Small intestine (tissue), 7 donors: ENCODE data around the gene SLC25A11. TPM values are rescaled to one million over a fixed set of nuclear protein-coding genes. Genes with fewer than 3 reads are reported as not detected.
A peak's percentile ranks its signal among the peaks of the same experiment; 100 is the strongest.
"Not testable (repeated sequence)": the region's sequence is repeated elsewhere in the genome, so short reads cannot be mapped to it uniquely, and the experiment has no call there.

Experiments
- DNase-seq, 2 donors: peaks; one replicate each; pipeline versions ENCODE4 v3.0.0 to v3.0.0-alpha.2; 2013
- FAIRE-seq: peaks from 2 replicates; lab custom pipeline; 2012; peaks lifted over from hg19 to GRCh38; lab: Jason Lieb, UNC
- H3K27ac ChIP-seq, 3 donors: one replicate each; pipeline ENCODE4 v1.5.1; 2013; ENCODE audit warnings: low read length in 2 of 3, mild to moderate bottlenecking in 2 of 3, control low read depth in 1 of 3, inconsistent platforms in 1 of 3, low read depth in 1 of 3, moderate library complexity in 1 of 3
- H3K27me3 ChIP-seq, 3 donors: one replicate each; pipeline ENCODE4 v1.6.1; 2013; ENCODE audit warnings: low read length in 3 of 3, inconsistent platforms in 1 of 3; ENCODE audit not compliant: control insufficient read depth in 3 of 3, insufficient read depth in 3 of 3
- H3K36me3 ChIP-seq, 3 donors: one replicate each; pipeline ENCODE4 v1.6.1; 2013; ENCODE audit warnings: low read length in 3 of 3, inconsistent platforms in 1 of 3, low read depth in 1 of 3, mild to moderate bottlenecking in 1 of 3, moderate library complexity in 1 of 3; ENCODE audit not compliant: control insufficient read depth in 3 of 3, insufficient read depth in 2 of 3
- H3K4me1 ChIP-seq, 3 donors: one replicate each; pipeline ENCODE4 v1.6.1; 2013; ENCODE audit warnings: low read length in 2 of 3, inconsistent platforms in 1 of 3, low read depth in 1 of 3, mild to moderate bottlenecking in 1 of 3, moderate library complexity in 1 of 3; ENCODE audit not compliant: control insufficient read depth in 3 of 3, insufficient read depth in 2 of 3
- H3K4me3 ChIP-seq, 3 donors: one replicate each; pipeline ENCODE4 v1.5.1; 2013; ENCODE audit warnings: low read length in 3 of 3, control low read depth in 1 of 3, inconsistent platforms in 1 of 3, low read depth in 1 of 3, mild to moderate bottlenecking in 1 of 3, moderate library complexity in 1 of 3
- H3K9me3 ChIP-seq, 2 donors: one replicate each; pipeline ENCODE4 v1.6.1; 2013; ENCODE audit warnings: low read depth in 1 of 2, low read length in 1 of 2; ENCODE audit not compliant: control insufficient read depth in 2 of 2, insufficient read depth in 1 of 2
- WGBS, 3 donors: extraction: QIAGEN DNeasy Blood & Tissue Kit; methylation state at CpG; one replicate each; pipeline ENCODE4 v1.1.7; 2013; 5-methylcytosine and 5-hydroxymethylcytosine counted together
- polyA plus RNA-seq, 4 donors: library from polyadenylated mRNA; stranded (reverse) in 3 of 4; unstranded in 1 of 4; fragments of 200-250 nt in 3 of 4; fragments of 120-200 nt in 1 of 4; gene quantifications; one replicate each; pipeline versions ENCODE4 v1.2.1 to v1.2.3, GENCODE V29; 2013
- donor health status: healthy with polysubstance abuse.
- donor health status: control.
- donor health status: control.
- donor health status: Bipolar disorder and iron deficiency.
- donor health status: healthy.

Gene SLC25A11
- polyA plus RNA-seq, 4 donors: 46.1 to 79.2 (median 60.8) TPM

GRCh38 chr17:4908711-4909496 is 30.9 kb downstream of the SLC25A11 start:
- DNase-seq (peak; percentile 88 to 90), FAIRE-seq (no peak)
- peak overlapping the region; percentile 8 to 65 (median 36) for H3K27ac ChIP-seq
- H3K36me3 ChIP-seq: no peaks in the 10 kb centered on the region
- H3K9me3 ChIP-seq: no peaks in the 10 kb centered on the region
- H3K4me3 ChIP-seq: no peak overlapping the region
- WGBS, 3 donors: 13 to 20% (median 18%) methylated on average over 20 of the region's 20 CpGs
- peaks cover 0 to 12% (median 0%) of the 10 kb centered on the region in 3 donors for H3K27me3 ChIP-seq
- peaks cover 0 to 13% (median 0%) of the 10 kb centered on the region in 3 donors for H3K4me1 ChIP-seq

DNA sequence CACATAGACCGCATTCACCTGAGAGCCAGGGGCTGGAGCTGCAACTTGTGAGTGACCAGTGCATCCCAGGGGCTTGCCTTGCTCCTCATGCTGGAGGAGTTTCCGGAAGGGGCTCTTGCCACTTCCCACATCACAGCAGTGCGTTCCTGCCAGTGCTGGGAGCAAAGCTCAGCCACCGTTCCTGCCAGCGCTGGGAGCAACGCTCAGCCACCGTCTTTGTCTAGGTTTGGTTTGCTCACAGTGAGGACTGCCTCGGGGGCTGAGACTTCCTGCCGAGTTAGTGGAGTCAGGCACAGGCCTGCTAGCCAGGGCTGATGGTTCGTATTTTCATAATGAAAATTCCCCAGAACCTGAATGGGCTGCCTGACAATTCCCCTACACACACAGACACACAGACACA is 31.5 kb downstream of the SLC25A11 start:
- Histone ChIP-seq H3K36me3 (no peaks in the 10 kb centered on the region), H3K4me1 (peaks cover 0 to 13% (median 0%) of the 10 kb centered on the region in 3 donors), H3K4me3 (no peak overlapping the region), H3K9me3 (no peaks in the 10 kb centered on the region), H3K27me3 (peaks cover 0 to 12% (median 0%) of the 10 kb centered on the region in 3 donors), H3K27ac (peak overlapping the region in 1 of 3 donors; percentile 65)
- DNase-seq: peak in 1 of 2 donors; percentile 31
- 21 to 50% (median 34%) methylated on average over 9 to 10 of the region's 10 CpGs for WGBS, 3 donors
- FAIRE-seq: no peak

DNA sequence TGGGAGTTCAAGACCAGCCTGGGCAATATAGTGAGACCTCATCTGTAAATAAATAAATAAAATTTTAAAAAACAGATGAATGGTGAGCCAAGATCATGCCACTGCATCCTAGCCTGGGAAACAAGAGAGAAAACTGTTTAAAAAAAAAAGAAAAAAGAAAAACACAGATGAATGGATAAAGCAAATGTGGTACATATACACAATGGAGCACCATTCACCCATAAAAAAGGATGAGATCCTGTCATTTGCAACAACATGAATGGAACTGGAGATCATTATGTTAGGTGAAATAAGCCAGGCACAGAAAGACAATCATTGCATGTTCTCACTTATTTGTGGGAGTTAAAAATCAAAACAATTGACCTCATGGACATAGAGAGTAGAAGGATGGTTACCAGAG is 33.2 kb downstream of the SLC25A11 start:
- H3K9me3 ChIP-seq, H3K36me3 ChIP-seq, DNase-seq, H3K27ac ChIP-seq, H3K4me3 ChIP-seq, FAIRE-seq: not testable (repeated sequence)
- Histone ChIP-seq H3K4me1 (peaks cover 0 to 24% (median 0%) of the 10 kb centered on the region in 3 donors), H3K27me3 (peaks cover 0 to 21% (median 0%) of the 10 kb centered on the region in 3 donors)

DNA sequence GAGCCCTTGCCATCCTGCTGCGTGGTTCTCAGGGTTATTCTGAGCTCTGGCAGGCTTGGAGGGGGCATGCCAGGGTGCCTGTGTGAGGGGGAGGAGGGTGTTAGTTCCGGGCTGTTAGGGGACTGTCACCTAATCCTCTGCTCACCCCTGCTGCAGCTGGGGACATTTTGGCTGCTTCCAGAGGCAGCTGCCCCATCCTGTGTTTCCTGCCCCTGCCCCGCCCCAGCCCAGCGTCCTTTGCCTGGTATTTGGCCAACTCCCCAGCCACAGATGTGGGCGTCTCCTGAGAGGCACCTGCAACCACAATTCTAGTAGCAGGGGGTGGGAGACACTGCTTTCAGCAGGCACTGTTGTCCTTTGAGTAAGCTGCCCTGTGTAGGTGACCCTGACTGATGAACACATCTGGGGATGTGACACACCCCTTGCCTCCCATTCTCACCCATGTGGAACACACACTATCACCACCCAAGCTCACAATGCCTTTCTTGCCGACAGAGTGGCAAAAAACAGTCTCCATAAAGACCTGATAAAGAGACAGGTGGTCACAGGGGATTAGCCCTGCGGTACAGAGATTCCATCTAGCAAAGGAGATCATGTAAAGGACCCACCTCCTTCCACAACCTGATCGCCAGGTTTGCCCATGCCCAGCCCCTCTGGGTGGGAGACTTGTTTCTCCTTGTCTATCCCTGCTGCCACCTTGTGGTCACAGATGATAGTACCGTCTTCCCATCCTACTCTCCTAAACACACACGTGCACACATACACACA is 36.6 kb downstream of the SLC25A11 start, which contains the start of gene CHRNE:
Gene CHRNE, minus strand, starts transcription at position 48 of the 768 bp plus-strand sequence. Its CDS starts 35 bp downstream, at position 13.
- 4 to 19% (median 12%) methylated on average over 10 of the region's 10 CpGs for WGBS, 3 donors

DNA sequence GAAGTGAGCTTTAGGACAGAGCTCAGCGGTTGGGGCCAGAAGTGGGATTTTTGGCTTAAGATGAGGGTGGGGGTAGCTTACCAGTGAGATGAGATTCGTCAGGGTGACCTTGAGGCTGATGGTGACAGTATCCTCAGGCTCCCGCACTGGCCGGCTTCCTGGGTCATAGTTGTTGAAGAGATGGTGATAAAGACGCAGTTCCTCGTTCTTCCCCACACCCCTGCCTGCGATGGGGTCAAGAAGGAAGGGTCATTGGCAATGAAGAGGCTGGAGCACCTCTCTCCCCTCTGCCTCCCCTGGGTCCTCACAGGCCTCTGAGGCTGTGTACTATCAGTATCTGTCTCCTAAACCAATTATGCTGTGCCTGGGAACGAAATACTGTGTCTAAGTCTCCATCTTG is 37.3 kb downstream of the SLC25A11 start:
- DNase-seq (no peak), FAIRE-seq (no peak)
- H3K36me3 ChIP-seq: peaks cover 0 to 11% (median 0%) of the 10 kb centered on the region in 3 donors
- no peak overlapping the region for H3K4me3 ChIP-seq
- H3K4me1 ChIP-seq: peaks cover 0 to 36% (median 0%) of the 10 kb centered on the region in 3 donors
- H3K27ac ChIP-seq: peak overlapping the region in 2 of 3 donors; percentile 7 to 58
- WGBS, 3 donors: 48 to 70% (median 54%) methylated on average over 8 of the region's 8 CpGs
- peaks cover 0 to 50% (median 0%) of the 10 kb centered on the region in 3 donors for H3K27me3 ChIP-seq
- no peaks in the 10 kb centered on the region for H3K9me3 ChIP-seq

More for the DNA sequence above, 36.6 kb downstream of the SLC25A11 start, which contains the start of gene CHRNE:
- peaks cover 0 to 36% (median 0%) of the 10 kb centered on the region in 3 donors for H3K4me1 ChIP-seq
- H3K36me3 ChIP-seq: peaks cover 0 to 6% (median 0%) of the 10 kb centered on the region in 3 donors
- H3K27ac ChIP-seq: peak within 1 kb of the TSS in 2 of 3 donors; percentile 18 to 58
- peak within 1 kb of the TSS in 1 of 3 donors; percentile 23 for H3K4me3 ChIP-seq
- H3K27me3 ChIP-seq: peaks cover 0 to 50% (median 0%) of the 10 kb centered on the region in 3 donors
- no peak for FAIRE-seq
- H3K9me3 ChIP-seq: no peaks in the 10 kb centered on the region
- peak; percentile 84 to 91 for DNase-seq

DNA sequence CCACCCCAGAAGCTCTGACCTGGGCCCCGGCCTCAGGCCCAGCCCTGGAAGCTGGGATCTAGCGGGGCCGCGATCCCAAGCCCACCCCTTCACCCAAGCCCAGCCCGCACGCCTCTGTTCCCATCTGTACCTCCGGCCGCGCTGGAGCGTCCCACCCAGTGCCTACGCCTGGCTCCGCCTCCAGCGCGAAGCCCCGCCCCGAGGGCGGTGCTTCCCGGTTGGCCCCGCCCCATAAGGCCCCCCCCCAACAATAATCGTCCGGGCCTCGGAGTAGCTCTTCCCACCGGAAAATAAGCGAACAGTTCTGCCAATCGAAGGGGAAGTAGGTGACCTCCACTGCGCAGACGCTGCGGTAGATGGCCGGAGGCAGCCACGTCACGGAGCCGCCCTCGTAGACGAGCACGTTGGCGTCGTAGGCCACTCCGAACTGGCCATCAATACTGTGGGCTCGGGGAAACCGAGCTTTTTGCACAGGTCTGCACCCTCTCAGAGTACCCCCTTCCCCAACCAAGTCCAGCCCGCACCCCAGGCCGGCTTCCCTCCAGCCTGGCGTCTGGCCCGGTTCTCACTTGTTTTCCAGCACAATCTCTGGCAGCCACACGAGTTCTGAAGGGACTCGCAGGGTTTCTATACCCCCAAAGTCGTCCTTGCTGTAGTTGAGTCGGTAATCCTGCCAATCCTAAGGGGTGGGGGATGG is 38.0 kb downstream of the SLC25A11 start:
- no peak for FAIRE-seq
- no peaks in the 10 kb centered on the region for H3K9me3 ChIP-seq
- 36 to 57% (median 41%) methylated on average over 48 of the region's 48 CpGs for WGBS, 3 donors
- H3K27me3 ChIP-seq: peaks cover 0 to 50% (median 0%) of the 10 kb centered on the region in 3 donors
- peaks cover 0 to 19% (median 2%) of the 10 kb centered on the region in 3 donors for H3K36me3 ChIP-seq
- H3K27ac ChIP-seq: peak overlapping the region in 2 of 3 donors; percentile 58 to 80
- peaks cover 0 to 36% (median 0%) of the 10 kb centered on the region in 3 donors for H3K4me1 ChIP-seq
- peak in 1 of 2 donors; percentile 45 for DNase-seq
- peak overlapping the region in 1 of 3 donors; percentile 53 for H3K4me3 ChIP-seq

DNA sequence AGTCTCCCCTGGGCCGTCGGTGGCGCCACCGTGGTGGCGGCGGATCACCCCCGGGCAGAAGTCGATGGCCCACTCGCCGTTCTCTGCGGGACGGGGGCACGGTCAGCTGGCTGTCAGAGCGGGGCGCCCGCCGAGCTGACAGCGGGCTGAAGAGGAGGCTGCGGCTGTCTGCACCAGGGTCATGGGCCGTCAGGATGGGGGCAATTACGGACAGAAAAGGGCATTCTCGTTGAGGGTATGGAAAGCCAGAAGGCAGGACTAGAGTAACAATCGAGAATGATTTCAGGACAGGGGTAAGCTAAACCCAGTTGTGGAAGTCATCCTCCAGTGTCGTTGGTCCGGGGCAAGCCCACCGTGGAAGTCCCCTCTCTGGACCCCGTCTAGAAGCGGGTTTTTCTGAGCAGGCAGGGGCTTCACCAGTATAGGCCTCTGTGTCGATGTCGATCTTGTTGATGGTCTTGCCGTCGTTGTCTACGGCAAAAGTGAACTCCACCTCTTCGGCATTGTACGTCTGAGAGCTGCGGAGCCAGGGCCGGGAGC is 38.7 kb downstream of the SLC25A11 start:
- peaks cover 0 to 25% (median 4%) of the 10 kb centered on the region in 3 donors for H3K36me3 ChIP-seq
- H3K4me3 ChIP-seq: peak overlapping the region in 2 of 3 donors; percentile 45 to 53
- peaks cover 0 to 50% (median 0%) of the 10 kb centered on the region in 3 donors for H3K27me3 ChIP-seq
- 36 to 42% (median 42%) methylated on average over 37 of the region's 37 CpGs for WGBS, 3 donors
- DNase-seq (peak in 1 of 2 donors; percentile 30), FAIRE-seq (no peak)
- H3K27ac ChIP-seq: peak overlapping the region in 2 of 3 donors; percentile 34 to 80
- H3K4me1 ChIP-seq: peaks cover 0 to 36% (median 0%) of the 10 kb centered on the region in 3 donors
- H3K9me3 ChIP-seq: no peaks in the 10 kb centered on the region
